ENCODE measurements around the gene IMMP2L. TPM values are rescaled to one million over a fixed set of nuclear protein-coding genes. Genes with fewer than 3 reads are reported as not detected.

The IMMP2L gene
- total RNA-seq, 1 donor from 2014 or later = 19.0 TPM

DNA sequence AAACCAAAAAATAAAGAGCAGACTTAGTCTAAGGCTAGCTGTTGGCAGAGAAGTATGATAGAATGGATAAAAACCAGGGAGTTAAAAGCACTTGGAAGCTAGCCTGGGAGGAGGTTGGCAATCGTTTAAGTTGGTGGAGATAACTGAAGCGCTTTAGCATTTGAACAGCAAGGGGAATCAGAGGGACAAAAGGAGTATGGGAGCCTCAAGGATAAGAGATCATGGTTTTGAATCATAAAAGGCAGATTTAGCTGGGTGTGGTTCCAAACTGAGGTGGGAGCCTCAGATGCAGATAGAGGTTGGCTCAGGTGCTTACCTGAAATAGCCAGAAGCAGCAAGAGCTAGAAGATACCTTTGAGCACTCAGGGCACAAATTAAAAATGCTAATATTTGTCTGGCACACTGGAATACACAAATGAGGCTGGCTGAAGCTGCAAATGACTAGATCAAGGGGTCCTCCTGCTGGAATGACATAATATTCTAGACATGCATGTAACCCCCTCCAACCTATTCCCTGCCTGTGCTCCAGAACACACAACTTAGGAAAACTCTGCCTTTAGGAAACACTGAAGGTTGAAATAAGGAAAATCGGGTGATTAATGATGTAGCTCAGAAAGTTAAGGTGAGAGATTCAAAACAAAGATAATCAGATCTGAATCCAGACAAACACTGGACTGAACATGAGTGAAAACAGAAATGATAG is 843.6 kb downstream of the IMMP2L start:
- DNase-seq (ENCODE audit: low read depth) (no peak), FAIRE-seq (no peak)
- Histone ChIP-seq H3K27me3 (ENCODE audit: control insufficient read depth, insufficient read depth, low read length) (no peaks in the 10 kb centered on the region), H3K36me3 (ENCODE audit: control insufficient read depth, insufficient read depth, low read length) (no peaks in the 10 kb centered on the region), H3K4me3 (ENCODE audit: low read depth, low read length) (no peak overlapping the region)
- TF ChIP-seq, protein P1, sequence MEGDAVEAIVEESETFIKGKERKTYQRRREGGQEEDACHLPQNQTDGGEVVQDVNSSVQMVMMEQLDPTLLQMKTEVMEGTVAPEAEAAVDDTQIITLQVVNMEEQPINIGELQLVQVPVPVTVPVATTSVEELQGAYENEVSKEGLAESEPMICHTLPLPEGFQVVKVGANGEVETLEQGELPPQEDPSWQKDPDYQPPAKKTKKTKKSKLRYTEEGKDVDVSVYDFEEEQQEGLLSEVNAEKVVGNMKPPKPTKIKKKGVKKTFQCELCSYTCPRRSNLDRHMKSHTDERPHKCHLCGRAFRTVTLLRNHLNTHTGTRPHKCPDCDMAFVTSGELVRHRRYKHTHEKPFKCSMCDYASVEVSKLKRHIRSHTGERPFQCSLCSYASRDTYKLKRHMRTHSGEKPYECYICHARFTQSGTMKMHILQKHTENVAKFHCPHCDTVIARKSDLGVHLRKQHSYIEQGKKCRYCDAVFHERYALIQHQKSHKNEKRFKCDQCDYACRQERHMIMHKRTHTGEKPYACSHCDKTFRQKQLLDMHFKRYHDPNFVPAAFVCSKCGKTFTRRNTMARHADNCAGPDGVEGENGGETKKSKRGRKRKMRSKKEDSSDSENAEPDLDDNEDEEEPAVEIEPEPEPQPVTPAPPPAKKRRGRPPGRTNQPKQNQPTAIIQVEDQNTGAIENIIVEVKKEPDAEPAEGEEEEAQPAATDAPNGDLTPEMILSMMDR (IDR thresholded peaks at IDR 0.05; ENCODE audit: insufficient read depth, low read length, severe bottlenecking) = no peak

DNA sequence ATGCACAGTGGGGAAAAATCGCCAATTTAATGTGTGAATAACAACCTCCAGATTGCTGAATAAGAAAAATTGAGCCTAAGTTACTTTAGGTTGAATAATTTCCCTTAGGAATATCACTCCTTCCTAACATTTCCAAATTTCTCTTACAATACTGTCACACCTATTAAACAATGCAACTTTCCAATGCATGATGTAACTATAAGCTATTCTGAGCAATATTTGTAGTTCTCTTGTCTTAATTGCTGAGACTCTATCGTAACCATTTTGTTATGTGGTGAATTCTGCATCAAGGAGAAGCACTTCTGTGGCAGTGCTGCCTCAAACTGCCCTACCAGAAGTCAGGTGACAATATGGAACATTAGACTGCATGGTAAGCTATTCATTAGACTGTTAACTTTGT is 858.1 kb downstream of the IMMP2L start:
- H3K36me3 ChIP-seq (ENCODE audit: control insufficient read depth, insufficient read depth, low read length) = no peaks in the 10 kb centered on the region
- TF ChIP-seq, protein P1 (IDR thresholded peaks at IDR 0.05; ENCODE audit: insufficient read depth, low read length, severe bottlenecking) = no peak
- FAIRE-seq (no peak), DNase-seq (ENCODE audit: low read depth) (no peak)
- H3K27me3 ChIP-seq (ENCODE audit: control insufficient read depth, insufficient read depth, low read length) = no peaks in the 10 kb centered on the region
- H3K4me3 ChIP-seq (ENCODE audit: low read depth, low read length) = no peak overlapping the region

DNA sequence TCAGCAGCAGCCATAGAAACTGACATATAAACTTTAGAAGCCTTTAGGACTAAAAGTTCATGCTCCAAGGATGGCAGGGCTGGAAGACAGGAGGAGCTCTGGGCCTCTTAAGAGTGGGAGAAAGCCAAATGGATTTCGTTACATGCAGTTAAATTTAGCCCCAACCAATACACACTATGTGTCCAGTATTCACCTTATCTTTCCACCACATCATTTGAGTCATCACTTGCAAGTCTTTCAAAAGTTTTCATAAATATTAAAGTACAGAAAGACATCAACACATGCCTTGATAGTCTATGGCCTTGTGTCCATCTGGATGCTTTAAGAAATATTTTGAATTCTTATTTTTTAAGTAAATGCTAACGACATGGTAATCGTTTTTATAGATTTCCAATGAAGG is 863.7 kb downstream of the IMMP2L start:
- H3K36me3 ChIP-seq (ENCODE audit: control insufficient read depth, insufficient read depth, low read length) = no peaks in the 10 kb centered on the region
- TF ChIP-seq, protein P1 (IDR thresholded peaks at IDR 0.05; ENCODE audit: insufficient read depth, low read length, severe bottlenecking) = no peak
- FAIRE-seq = no peak
- H3K27me3 ChIP-seq (ENCODE audit: control insufficient read depth, insufficient read depth, low read length) = no peaks in the 10 kb centered on the region
- DNase-seq (ENCODE audit: low read depth) = no peak
- no peak overlapping the region for H3K4me3 ChIP-seq (ENCODE audit: low read depth, low read length)

DNA sequence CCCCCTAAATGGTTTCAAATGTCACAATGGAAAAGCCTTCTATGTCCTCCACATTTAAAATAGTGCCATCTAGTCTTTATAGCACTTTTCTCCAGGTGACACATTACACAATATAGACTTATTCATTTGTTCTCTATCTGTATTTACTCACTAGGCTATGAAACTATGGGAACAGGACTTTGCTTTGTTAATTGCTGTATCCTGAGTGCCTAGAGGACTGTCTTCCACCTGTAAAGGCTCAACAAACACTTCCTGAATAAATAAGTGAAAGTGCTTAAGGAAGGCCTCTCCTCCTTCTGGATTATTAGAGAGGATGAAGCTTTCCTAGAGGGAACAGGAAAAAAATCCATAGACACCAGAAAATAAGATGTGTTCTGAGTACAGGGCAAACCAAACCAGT is 868.9 kb downstream of the IMMP2L start:
- TF ChIP-seq, protein P1 (IDR thresholded peaks at IDR 0.05; ENCODE audit: insufficient read depth, low read length, severe bottlenecking) = no peak
- no peak for DNase-seq (ENCODE audit: low read depth)
- no peak for FAIRE-seq

DNA sequence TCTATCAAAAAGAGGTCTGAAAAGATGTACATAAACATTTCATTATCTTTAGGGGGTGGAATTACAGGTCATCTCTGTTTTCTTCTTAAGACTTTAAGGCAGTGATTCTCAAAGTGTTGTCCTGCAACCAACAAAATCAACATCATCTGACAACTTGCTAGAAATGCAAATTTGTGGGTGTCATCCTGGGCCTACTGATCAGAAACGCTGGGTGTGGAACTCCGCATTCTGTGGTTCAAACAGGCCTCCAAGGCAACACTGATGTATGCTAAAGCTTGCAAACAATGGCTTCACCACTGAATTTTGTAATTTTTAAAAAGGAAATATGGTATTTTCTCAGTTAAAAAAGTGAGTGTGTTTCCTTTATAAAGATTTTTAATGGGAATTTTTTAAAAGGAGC is 873.4 kb downstream of the IMMP2L start:
- TF ChIP-seq, protein P1 (IDR thresholded peaks at IDR 0.05; ENCODE audit: insufficient read depth, low read length, severe bottlenecking) = no peak
- Histone ChIP-seq H3K27me3 (ENCODE audit: control insufficient read depth, insufficient read depth, low read length) (no peaks in the 10 kb centered on the region), H3K36me3 (ENCODE audit: control insufficient read depth, insufficient read depth, low read length) (no peaks in the 10 kb centered on the region), H3K4me3 (ENCODE audit: low read depth, low read length) (no peak overlapping the region)
- DNase-seq (ENCODE audit: low read depth) = no peak
- no peak for FAIRE-seq

More for the DNA sequence above, 868.9 kb downstream of the IMMP2L start:
- H3K27me3 ChIP-seq (ENCODE audit: control insufficient read depth, insufficient read depth, low read length) = no peaks in the 10 kb centered on the region
- no peak overlapping the region for H3K4me3 ChIP-seq (ENCODE audit: low read depth, low read length)
- H3K36me3 ChIP-seq (ENCODE audit: control insufficient read depth, insufficient read depth, low read length) = no peaks in the 10 kb centered on the region

DNA sequence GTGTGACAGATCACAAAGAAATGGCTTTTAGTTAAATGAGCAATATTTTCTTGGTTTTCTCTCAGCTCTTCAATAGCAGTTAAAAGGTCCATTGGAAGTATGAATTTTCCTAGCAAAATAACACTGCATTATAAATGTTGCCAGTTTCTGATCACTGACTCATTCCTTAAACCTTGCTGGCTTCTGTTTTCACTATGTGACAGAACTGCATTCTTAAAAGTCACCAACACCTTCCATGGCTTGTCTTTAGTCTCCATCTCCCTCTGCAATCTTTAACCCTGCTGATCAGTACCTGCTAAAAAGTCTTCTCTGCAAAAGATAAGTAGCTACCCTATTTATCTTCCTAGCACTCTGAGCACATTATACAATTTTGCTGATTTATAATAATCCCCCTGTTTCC is 876.4 kb downstream of the IMMP2L start:
- Histone ChIP-seq H3K27me3 (ENCODE audit: control insufficient read depth, insufficient read depth, low read length) (no peaks in the 10 kb centered on the region), H3K4me3 (ENCODE audit: low read depth, low read length) (no peak overlapping the region), H3K36me3 (ENCODE audit: control insufficient read depth, insufficient read depth, low read length) (no peaks in the 10 kb centered on the region)
- TF ChIP-seq, protein P1 (IDR thresholded peaks at IDR 0.05; ENCODE audit: insufficient read depth, low read length, severe bottlenecking) = no peak
- DNase-seq (ENCODE audit: low read depth) (no peak), FAIRE-seq (no peak)
